DMS153 treated with DMSO at 0.1 percent for 48 hours (cell line): ENCODE results near the gene DTYMK.
"Not testable (repeated sequence)": the region's sequence is repeated elsewhere in the genome, so short reads cannot be mapped to it uniquely, and the experiment has no call there.

Source experiments
- DNase-seq: peaks from one replicate; lab custom pipeline; 2025; ENCODE audit not compliant: unreplicated experiment; lab: John Stamatoyannopoulos, UW

DTYMK gene

GRCh38 chr2:241672243-241673188 lies 14.1 kb downstream of the DTYMK start:
- no peak for DNase-seq

GRCh38 chr2:241671457-241672240 lies 15.0 kb downstream of the DTYMK start:
- no peak for DNase-seq

GRCh38 chr2:241670333-241671110 lies 16.1 kb downstream of the DTYMK start:
- no peak for DNase-seq

GRCh38 chr2:241668839-241669238 lies 17.8 kb downstream of the DTYMK start:
- DNase-seq = no peak

- no peak for DNase-seq
These were observed 18.3 kb downstream of the DTYMK start for GRCh38 chr2:241668354-241668753.

- no peak for DNase-seq
These were observed 19.8 kb downstream of the DTYMK start for GRCh38 chr2:241666627-241667400.

- no peak for DNase-seq
These were observed 20.7 kb downstream of the DTYMK start for GRCh38 chr2:241665731-241666440.

- not testable (repeated sequence) for DNase-seq
These were observed 23.9 kb downstream of the DTYMK start for GRCh38 chr2:241662731-241663130.

- DNase-seq = no peak
These were observed 25.9 kb downstream of the DTYMK start for GRCh38 chr2:241660593-241661213.

GRCh38 chr2:241659150-241659739 lies 27.4 kb downstream of the DTYMK start:
- peak; percentile 29 for DNase-seq

GRCh38 chr2:241658296-241658695 lies 28.3 kb downstream of the DTYMK start:
- no peak for DNase-seq

GRCh38 chr2:241657786-241658254 lies 28.8 kb downstream of the DTYMK start:
- DNase-seq = no peak

- no peak for DNase-seq
These were observed 30.3 kb downstream of the DTYMK start for GRCh38 chr2:241656190-241656741.

GRCh38 chr2:241655516-241656189 lies 31.0 kb downstream of the DTYMK start:
- DNase-seq = no peak

- DNase-seq = no peak
These were observed 32.1 kb downstream of the DTYMK start for GRCh38 chr2:241654551-241654950.

GRCh38 chr2:241653210-241653750 lies 33.3 kb downstream of the DTYMK start:
- no peak for DNase-seq

GRCh38 chr2:241652722-241653121 lies 33.9 kb downstream of the DTYMK start:
- DNase-seq = no peak

- DNase-seq = no peak
These were observed 34.5 kb downstream of the DTYMK start for GRCh38 chr2:241652142-241652541.
